Trophoblast cell (in vitro differentiated cells and primary cell): ENCODE measurements around the gene TUSC1.

Source experiments
- DNase-seq, 2 donors: peaks; one replicate each; pipeline ENCODE4 v3.0.0-alpha.2; 2016
- H2AFZ ChIP-seq: 2 replicates; pipeline ENCODE4 v1.6.1; 2013; ENCODE audit warnings: low read length, moderate library complexity, mild to moderate bottlenecking; ENCODE audit not compliant: insufficient read depth, poor library complexity
- H2AK5ac ChIP-seq: 2 replicates; pipeline ENCODE4 v1.6.1; 2013; ENCODE audit warnings: mild to moderate bottlenecking, low read length
- H2BK120ac ChIP-seq: 2 replicates; pipeline ENCODE4 v1.6.1; 2013; ENCODE audit warnings: low read length, mild to moderate bottlenecking, moderate library complexity; ENCODE audit not compliant: insufficient read depth, poor library complexity
- H2BK12ac ChIP-seq: 2 replicates; pipeline ENCODE4 v1.6.1; 2013; ENCODE audit warnings: mild to moderate bottlenecking, low read length, moderate library complexity
- H2BK5ac ChIP-seq: 2 replicates; pipeline ENCODE4 v1.6.1; 2013; ENCODE audit warnings: low read length, low read depth, moderate library complexity, mild to moderate bottlenecking; ENCODE audit not compliant: poor library complexity
- H3K14ac ChIP-seq: 2 replicates; pipeline ENCODE4 v1.6.1; 2013; ENCODE audit warnings: mild to moderate bottlenecking, low read length
- H3K18ac ChIP-seq: 2 replicates; pipeline ENCODE4 v1.6.1; 2013; ENCODE audit warnings: mild to moderate bottlenecking, low read length
- H3K23ac ChIP-seq: 2 replicates; pipeline ENCODE4 v1.6.1; 2013; ENCODE audit warnings: low read length
- H3K27ac ChIP-seq: 2 replicates; pipeline ENCODE4 v1.5.1; 2013; ENCODE audit warnings: low read depth, mild to moderate bottlenecking, inconsistent platforms, low read length, moderate library complexity
- H3K27me3 ChIP-seq: 2 replicates; pipeline ENCODE4 v1.6.1; 2013; ENCODE audit warnings: inconsistent platforms, mild to moderate bottlenecking, low read length, moderate library complexity; ENCODE audit not compliant: insufficient read depth
- H3K36me3 ChIP-seq, 2 experiments: 1 replicate in 1 of 2; 2 replicates in 1 of 2; pipeline ENCODE4 v1.6.1; 2013; ENCODE audit warnings: low read length in 2 of 2, mild to moderate bottlenecking in 2 of 2, moderate library complexity in 1 of 2; ENCODE audit not compliant: insufficient read depth in 2 of 2, control insufficient read depth in 1 of 2
- H3K4ac ChIP-seq: 2 replicates; pipeline ENCODE4 v1.6.1; 2013; ENCODE audit warnings: low read depth, mild to moderate bottlenecking, low read length, moderate library complexity
- H3K4me1 ChIP-seq, 2 experiments: 1 replicate in 1 of 2; 2 replicates in 1 of 2; pipeline ENCODE4 v1.6.1; 2013; ENCODE audit warnings: low read length in 2 of 2, mild to moderate bottlenecking in 2 of 2, moderate library complexity in 1 of 2; ENCODE audit not compliant: insufficient read depth in 2 of 2, control insufficient read depth in 1 of 2
- H3K4me2 ChIP-seq: 2 replicates; pipeline ENCODE4 v1.6.1; 2013; ENCODE audit warnings: inconsistent platforms, mild to moderate bottlenecking, low read length, moderate library complexity
- H3K4me3 ChIP-seq: 2 replicates; pipeline ENCODE4 v1.5.1; 2013; ENCODE audit warnings: mild to moderate bottlenecking, low read depth, low read length, inconsistent platforms
- H3K79me1 ChIP-seq: one replicate; pipeline ENCODE4 v1.6.1; 2013; ENCODE audit warnings: low read length
- H3K79me2 ChIP-seq: 2 replicates; pipeline ENCODE4 v1.6.1; 2013; ENCODE audit warnings: low read length, mild to moderate bottlenecking; ENCODE audit not compliant: control insufficient read depth, insufficient read depth, poor library complexity
- H3K9ac ChIP-seq: 2 replicates; pipeline ENCODE4 v1.6.1; 2013; ENCODE audit warnings: mild to moderate bottlenecking, low read length
- H3K9me3 ChIP-seq: 2 replicates; pipeline ENCODE4 v1.6.1; 2013; ENCODE audit warnings: low read depth, mild to moderate bottlenecking, control low read depth, inconsistent platforms, low read length; ENCODE audit not compliant: insufficient read depth
- H4K12ac ChIP-seq: 2 replicates; pipeline ENCODE4 v1.6.1; 2013; ENCODE audit warnings: low read depth, mild to moderate bottlenecking, low read length, moderate library complexity
- H4K8ac ChIP-seq: 2 replicates; pipeline ENCODE4 v1.6.1; 2013; ENCODE audit warnings: low read depth, mild to moderate bottlenecking, low read length, moderate library complexity
- H4K91ac ChIP-seq: one replicate; pipeline ENCODE4 v1.6.1; 2013; ENCODE audit warnings: low read depth, mild to moderate bottlenecking, low read length, moderate library complexity
- WGBS: extraction: QIAGEN DNeasy Blood & Tissue Kit; methylation state at CpG from one replicate; pipeline ENCODE4 v1.1.7; 2013; ENCODE audit warnings: missing lambda C conversion rate; ENCODE audit not compliant: insufficient read length, insufficient coverage; ENCODE audit errors: extremely low coverage; 5-methylcytosine and 5-hydroxymethylcytosine counted together

The TUSC1 gene

GRCh38 chr9:25654417-25654816 is 23.8 kb downstream of the TUSC1 start:
- H2BK12ac ChIP-seq, result no peak overlapping the region
- H2AK5ac ChIP-seq, result no peak overlapping the region
- H2BK5ac ChIP-seq, result no peak overlapping the region
- H3K27me3 ChIP-seq, result no peaks in the 10 kb centered on the region
- H3K36me3 ChIP-seq, result no peaks in the 10 kb centered on the region
- H4K91ac ChIP-seq, result no peak overlapping the region
- H3K23ac ChIP-seq, result no peak overlapping the region
- no peaks in the 10 kb centered on the region for H3K9me3 ChIP-seq
- H3K79me1 ChIP-seq, result no peaks in the 10 kb centered on the region
- no peak overlapping the region for H3K4me3 ChIP-seq
- H3K9ac ChIP-seq, result no peak overlapping the region
- H3K27ac ChIP-seq, result no peak overlapping the region
- H2BK120ac ChIP-seq, result no peak overlapping the region
- DNase-seq, result no peak
- no peak overlapping the region for H3K4ac ChIP-seq
- H3K4me2 ChIP-seq, result no peak overlapping the region
- H3K4me1 ChIP-seq, result no peaks in the 10 kb centered on the region
- H3K18ac ChIP-seq, result no peak overlapping the region
- no peak overlapping the region for H2AFZ ChIP-seq
- H4K12ac ChIP-seq, result no peak overlapping the region
- H3K79me2 ChIP-seq, result no peaks in the 10 kb centered on the region
- no CpG with 5 or more reads among the region's 2 CpGs for WGBS
- no peak overlapping the region for H4K8ac ChIP-seq
- no peak overlapping the region for H3K14ac ChIP-seq

GRCh38 chr9:25648116-25648515 is 30.1 kb downstream of the TUSC1 start:
- H3K27me3 ChIP-seq, result no peaks in the 10 kb centered on the region
- no peak overlapping the region for H3K4me3 ChIP-seq
- no CpG with 5 or more reads among the region's 3 CpGs for WGBS
- H2BK5ac ChIP-seq, result no peak overlapping the region
- H3K14ac ChIP-seq, result no peak overlapping the region
- no peak overlapping the region for H3K4ac ChIP-seq
- H3K9ac ChIP-seq, result no peak overlapping the region
- H2AK5ac ChIP-seq, result no peak overlapping the region
- no peaks in the 10 kb centered on the region for H3K79me2 ChIP-seq
- H3K9me3 ChIP-seq, result no peaks in the 10 kb centered on the region
- no peak overlapping the region for H4K12ac ChIP-seq
- no peak for DNase-seq
- no peak overlapping the region for H4K8ac ChIP-seq
- no peak overlapping the region for H3K27ac ChIP-seq
- H4K91ac ChIP-seq, result no peak overlapping the region
- H3K36me3 ChIP-seq, result no peaks in the 10 kb centered on the region
- no peak overlapping the region for H3K4me2 ChIP-seq
- H2AFZ ChIP-seq, result no peak overlapping the region
- H2BK12ac ChIP-seq, result no peak overlapping the region
- H3K18ac ChIP-seq, result no peak overlapping the region
- H2BK120ac ChIP-seq, result no peak overlapping the region
- no peaks in the 10 kb centered on the region for H3K79me1 ChIP-seq
- no peak overlapping the region for H3K23ac ChIP-seq
- no peaks in the 10 kb centered on the region for H3K4me1 ChIP-seq

- no peak overlapping the region for H3K27ac ChIP-seq
- no peak overlapping the region for H2AFZ ChIP-seq
- H3K4ac ChIP-seq, result no peak overlapping the region
- H3K36me3 ChIP-seq, result no peaks in the 10 kb centered on the region
- H3K4me1 ChIP-seq, result no peaks in the 10 kb centered on the region
- no peaks in the 10 kb centered on the region for H3K27me3 ChIP-seq
- H2BK120ac ChIP-seq, result no peak overlapping the region
- no peak overlapping the region for H2AK5ac ChIP-seq
- H4K91ac ChIP-seq, result no peak overlapping the region
- WGBS, result no CpG with 5 or more reads among the region's 2 CpGs
- H2BK5ac ChIP-seq, result no peak overlapping the region
- H3K23ac ChIP-seq, result no peak overlapping the region
- H3K9me3 ChIP-seq, result no peaks in the 10 kb centered on the region
- no peak overlapping the region for H4K12ac ChIP-seq
- H3K79me2 ChIP-seq, result no peaks in the 10 kb centered on the region
- no peak overlapping the region for H3K18ac ChIP-seq
- no peak overlapping the region for H4K8ac ChIP-seq
- DNase-seq, result no peak
- H3K4me3 ChIP-seq, result no peak overlapping the region
- no peak overlapping the region for H3K14ac ChIP-seq
- no peaks in the 10 kb centered on the region for H3K79me1 ChIP-seq
- no peak overlapping the region for H3K4me2 ChIP-seq
- no peak overlapping the region for H3K9ac ChIP-seq
- H2BK12ac ChIP-seq, result no peak overlapping the region
Measured at GRCh38 chr9:25636026-25636425, 42.2 kb downstream of the TUSC1 start.

- Histone ChIP-seq H3K4ac (no peak overlapping the region), H3K27ac (no peak overlapping the region), H2BK12ac (no peak overlapping the region), H3K9me3 (no peaks in the 10 kb centered on the region), H4K12ac (no peak overlapping the region), H4K91ac (no peak overlapping the region), H3K18ac (no peak overlapping the region), H3K79me1 (no peaks in the 10 kb centered on the region), H2AK5ac (no peak overlapping the region), H3K9ac (no peak overlapping the region), H2BK120ac (no peak overlapping the region), H3K4me3 (no peak overlapping the region), H4K8ac (no peak overlapping the region), H3K4me1 (no peaks in the 10 kb centered on the region), H3K36me3 (no peaks in the 10 kb centered on the region), H3K27me3 (no peaks in the 10 kb centered on the region), H3K14ac (no peak overlapping the region), H3K79me2 (no peaks in the 10 kb centered on the region), H3K4me2 (no peak overlapping the region), H3K23ac (no peak overlapping the region), H2AFZ (no peak overlapping the region), H2BK5ac (no peak overlapping the region)
- no peak for DNase-seq
- no CpG with 5 or more reads among the region's 3 CpGs for WGBS
Measured at GRCh38 chr9:25629231-25629630, 49.0 kb downstream of the TUSC1 start.
